Fibroblast of upper back skin (primary cell): ENCODE data around the gene RNF138.
"Not testable (repeated sequence)": the region's sequence is repeated elsewhere in the genome, so short reads cannot be mapped to it uniquely, and the experiment has no call there.

Experiments
- DNase-seq: peaks from one replicate; pipeline ENCODE4 v3.0.0-alpha.2; 2013

The RNF138 gene, protein sequence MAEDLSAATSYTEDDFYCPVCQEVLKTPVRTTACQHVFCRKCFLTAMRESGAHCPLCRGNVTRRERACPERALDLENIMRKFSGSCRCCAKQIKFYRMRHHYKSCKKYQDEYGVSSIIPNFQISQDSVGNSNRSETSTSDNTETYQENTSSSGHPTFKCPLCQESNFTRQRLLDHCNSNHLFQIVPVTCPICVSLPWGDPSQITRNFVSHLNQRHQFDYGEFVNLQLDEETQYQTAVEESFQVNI

DNA sequence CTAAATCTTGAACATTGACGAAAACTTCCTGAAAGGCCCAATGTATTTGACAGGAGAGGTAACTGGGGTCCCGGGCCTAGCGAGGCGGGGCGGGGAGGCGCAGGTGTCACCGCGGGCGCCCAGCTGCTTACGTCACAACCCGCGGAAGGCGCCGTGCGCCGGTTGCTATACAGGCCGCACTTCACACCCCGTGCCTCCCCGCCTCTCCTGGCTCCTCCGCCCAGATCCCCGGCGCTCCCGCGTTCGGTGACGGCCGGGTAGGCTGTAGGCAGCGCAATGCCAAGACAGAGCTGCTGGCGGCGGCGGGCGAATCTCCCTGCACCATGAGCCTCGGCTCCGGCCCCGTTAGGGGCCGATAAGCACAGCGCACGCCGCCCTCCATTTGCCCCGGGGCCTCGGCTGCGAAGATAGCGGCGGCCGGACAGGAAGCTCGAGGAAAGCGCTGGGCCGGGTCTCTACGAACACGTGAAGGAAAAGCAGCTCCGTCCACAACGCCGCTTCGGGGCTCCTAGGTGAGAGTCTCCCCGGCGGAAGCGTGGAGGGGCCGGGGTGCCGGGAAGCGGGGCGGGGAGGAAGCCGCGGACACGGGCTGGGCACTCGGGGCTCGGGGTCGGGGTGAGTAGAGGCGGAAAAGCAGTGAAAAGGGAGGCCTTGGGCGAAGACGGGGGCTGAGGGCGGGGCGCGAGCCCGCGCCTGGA lies at the start of gene RNF138:
Gene RNF138, plus strand, starts transcription at position 151 of the 698 bp plus-strand sequence. CDS start 903 bp downstream, outside the sequence.
- peak; percentile 76 for DNase-seq

DNA sequence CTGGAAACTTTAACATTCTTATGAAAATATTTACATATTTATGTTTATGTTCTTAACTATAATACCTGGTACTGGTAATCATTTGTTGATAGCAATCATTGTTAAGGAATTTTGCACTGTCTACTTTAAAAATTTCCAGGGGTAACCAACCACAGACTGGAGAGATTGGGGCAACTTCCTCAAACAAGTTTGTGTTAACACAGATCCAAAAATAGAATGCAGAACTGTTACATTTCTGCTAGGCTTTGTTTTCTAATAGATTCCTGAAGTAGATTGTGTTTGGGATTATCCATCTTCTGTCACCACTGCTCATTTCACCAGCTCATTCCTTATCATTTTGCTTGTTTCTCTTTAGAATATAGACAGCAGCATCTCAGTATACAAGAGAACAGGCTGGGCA lies 49.3 kb upstream of the RNF138 start:
- no peak for DNase-seq

DNA sequence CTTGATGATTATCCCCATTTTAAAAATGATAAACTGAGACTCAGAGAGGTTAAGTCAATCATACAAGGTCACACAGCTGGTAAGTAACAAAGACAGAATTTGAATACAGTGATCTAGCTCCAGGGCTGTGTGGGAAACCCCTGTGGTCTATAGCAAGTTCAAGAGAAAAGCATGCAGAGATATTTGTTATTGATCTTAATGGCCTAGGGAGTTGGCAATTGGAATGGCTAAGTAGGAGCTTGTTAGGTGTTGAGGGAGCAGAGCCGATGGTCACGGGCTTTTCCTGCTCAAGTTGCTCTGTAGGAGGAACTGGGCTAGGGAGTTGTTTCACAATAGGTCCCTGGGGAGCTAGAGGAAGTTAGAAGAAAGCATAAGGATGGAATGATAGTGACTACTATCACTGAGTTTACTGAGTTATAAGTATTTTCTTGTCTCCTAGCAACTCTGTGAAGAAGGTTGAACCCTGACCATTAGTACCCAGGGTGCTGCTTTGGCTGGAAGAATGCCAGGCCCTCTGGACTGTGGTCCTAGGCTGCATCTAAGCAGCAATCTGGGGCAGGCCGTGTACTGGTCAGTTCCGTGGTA lies 43.1 kb upstream of the RNF138 start:
- peak; percentile 54 for DNase-seq

DNA sequence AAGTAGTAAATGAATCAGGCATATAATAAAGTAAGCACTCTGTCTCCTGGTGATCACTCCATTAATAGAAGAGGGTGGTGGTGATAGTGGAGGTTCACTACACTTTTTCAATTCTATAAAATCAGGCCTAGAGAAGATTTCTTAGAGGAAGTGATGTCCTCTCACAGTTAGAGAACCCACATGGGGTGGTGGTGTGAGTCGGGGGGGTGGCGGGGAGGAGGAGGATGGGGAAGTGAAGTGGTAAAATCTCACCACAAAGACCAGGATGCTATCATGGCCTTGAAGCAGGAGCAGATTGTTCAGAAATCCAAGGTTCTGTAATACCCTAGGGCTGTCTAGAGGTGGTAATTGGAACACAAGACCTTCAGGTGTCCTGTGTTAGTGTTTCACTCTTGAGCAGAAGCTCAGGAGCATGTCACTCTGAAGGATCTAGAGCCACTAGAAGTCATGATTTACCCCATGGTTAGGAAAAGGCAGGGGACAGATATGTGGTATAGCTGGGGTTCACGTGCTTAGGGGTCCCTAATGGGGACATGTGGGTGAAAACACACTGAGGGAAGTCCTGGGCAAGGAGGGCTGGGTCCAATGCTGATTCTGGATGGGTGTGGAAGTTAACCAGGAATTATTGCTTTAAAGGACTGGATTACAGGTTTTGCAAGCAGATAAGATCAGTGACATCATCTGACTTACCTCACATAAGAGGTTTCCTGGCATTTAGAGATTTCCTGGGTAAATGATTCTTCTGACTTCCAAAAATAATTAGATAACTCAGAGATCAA lies 42.1 kb upstream of the RNF138 start:
- peak; percentile 1 for DNase-seq

DNA sequence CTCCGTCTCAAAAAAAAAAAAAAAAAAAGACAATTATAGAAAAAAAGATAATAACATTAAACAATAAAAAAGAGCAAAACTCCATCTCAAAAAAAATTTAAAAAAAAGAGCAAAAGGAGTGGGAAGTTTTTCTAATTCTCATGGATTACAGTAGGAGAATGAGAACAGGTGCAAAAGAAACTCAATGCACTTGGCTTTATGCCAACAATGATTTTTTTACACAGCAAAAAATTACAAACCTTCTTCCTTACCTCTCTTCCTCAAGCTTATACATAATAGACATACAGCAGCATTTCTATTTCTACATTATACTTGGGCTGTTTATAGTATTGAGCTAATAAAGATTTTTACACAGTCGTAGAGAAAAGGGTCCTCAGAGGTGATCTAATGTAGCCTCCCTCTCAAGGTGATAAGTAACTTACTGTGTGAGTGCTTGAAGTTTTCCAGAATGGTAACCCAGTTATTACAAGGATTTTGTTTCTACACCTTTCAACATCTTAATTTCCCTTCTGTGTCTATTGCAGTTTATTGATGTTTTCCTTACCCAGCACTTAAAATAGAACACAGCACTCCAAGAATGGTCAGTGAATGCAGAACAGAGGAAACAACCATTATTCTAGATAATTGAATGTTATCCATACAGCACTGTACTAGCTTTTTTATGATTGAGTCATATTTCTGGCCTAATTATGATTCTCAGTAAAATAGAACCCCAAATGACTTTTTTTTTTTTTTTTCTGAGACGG lies 34.9 kb upstream of the RNF138 start:
- no peak for DNase-seq

DNA sequence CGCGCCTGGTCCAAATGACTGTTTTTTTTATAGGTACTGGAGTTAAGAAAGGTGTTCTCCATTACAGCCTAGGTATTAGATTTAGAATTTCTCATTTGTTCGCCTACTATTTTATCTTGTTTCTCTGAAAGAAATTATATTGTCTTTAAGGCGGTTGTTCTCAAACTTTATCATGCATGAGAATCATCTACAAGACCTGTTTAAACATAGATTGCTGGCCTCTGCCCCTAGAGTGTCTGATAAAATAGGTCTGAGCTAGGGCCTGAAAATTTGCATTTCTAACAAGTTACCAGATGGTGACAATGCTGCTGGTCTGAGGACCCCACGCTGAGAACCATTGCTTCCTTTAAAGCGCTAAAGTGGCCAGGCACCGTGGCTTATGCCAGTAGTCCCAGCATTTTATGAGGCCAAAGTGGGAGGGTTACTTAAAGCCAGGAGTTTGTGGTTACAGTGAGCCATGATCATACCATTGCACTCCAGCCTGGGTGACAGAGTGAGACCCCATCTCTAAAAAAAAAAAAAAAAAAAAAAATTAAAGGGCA lies 34.0 kb upstream of the RNF138 start:
- no peak for DNase-seq

DNA sequence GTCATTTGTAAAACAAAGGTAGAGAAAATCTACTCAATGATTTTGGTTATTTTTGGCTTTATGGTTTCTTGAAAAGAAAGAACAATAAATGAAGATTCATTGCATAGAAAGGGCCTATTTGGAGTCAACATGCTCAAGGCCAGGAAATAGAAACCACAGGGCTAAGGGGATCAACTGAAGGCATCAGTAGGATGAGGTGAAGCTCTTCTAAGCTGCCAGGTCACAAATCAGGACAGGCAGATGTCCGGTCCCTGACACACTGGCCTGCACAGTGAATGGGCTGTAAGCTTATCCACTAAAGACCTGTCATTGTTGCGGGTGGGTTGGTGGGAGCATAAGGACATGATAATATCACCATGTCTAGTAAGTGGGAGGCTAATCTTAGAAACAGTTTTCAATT lies 31.6 kb upstream of the RNF138 start:
- DNase-seq: no peak

DNA sequence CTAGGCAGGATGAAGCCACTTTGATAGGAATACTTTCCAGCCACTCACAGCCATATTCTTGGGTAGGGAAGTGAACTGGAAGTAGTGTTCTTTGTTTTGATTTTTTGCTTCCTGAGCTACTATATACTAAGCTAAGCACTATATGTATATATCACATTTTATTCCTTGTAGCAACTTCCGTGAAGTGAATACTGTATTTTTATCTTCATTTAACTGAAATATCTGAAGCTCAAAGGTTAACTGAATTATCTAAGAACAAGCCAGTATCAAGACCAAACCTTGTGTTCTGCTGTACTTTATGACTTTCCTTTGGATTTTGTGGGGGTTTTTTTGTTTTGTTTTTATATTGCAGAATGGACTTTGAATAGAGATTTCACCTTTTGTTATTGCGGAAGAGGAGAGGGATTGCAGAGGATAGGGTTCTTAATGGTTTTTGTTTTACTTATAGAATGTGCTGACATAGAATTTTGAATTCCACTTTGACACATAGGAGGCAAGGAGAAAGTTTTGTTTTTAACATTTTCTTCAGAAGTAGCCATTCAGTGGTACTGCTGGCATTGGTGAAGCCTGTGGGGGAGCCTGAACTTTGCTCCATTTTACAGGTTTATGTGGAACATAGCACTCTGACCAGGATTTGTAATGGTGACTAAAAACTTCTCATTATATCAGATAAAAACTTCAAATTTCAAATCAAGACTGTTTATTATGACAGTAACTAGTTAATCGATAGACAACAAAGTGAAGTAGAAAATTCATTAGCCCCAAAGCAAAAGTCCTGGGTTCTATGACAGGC lies 24.1 kb upstream of the RNF138 start:
- DNase-seq: no peak

DNA sequence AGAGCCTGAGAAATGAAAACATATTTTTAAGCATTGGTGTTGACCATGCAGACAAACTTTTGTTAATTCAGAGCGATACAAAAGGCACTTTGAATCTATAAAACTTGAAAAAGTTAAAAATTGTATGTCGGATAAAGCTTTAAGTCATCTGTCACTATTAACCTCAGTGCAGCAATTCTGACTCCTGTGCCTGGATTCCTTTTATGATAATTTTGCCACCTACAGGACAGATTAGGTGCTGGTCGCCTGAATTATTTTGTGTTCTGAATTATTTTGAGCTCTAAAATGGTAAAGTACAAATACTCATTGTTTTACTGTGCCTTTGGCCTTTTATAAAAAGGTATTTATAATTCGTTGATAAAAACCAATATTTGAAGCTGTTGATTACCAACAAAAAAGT lies 19.4 kb upstream of the RNF138 start:
- DNase-seq: no peak

DNA sequence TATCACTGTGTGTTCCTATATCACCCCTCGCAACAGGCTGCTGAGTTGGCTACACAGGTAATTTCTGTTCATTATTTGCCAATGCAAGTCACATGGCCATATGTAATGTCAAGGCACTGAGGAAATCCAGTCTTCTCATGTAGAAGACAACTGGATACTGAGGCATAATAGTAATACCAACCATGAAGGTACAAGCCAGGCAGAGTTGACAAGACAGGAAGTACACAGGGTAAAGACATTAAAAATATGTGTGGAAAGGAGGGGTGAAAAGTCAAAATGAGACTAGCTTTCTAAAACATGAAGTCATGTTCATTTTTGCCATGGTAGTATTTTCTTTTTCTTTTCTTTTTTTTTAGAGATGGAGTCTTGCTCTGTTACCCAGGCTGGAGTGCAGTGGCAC lies 17.5 kb upstream of the RNF138 start:
- DNase-seq: no peak

DNA sequence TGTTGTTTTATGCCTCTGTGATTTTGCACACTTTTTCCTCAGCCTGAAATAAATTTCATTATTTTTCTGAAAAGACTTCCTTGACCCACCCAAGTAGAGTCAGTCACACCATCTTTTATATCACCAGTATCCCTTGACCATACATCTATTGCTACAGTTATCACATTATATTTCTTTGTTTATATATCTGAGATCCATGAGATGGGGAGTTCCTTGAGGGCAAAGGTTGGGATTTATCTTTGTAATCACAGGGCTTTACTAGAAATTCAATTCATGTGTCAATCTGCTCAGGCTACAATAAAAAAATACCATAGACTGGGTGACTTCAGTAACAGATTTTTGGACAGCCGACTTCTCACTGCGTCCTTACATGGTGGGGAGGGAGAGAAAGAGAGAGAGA lies 12.8 kb upstream of the RNF138 start:
- no peak for DNase-seq

DNA sequence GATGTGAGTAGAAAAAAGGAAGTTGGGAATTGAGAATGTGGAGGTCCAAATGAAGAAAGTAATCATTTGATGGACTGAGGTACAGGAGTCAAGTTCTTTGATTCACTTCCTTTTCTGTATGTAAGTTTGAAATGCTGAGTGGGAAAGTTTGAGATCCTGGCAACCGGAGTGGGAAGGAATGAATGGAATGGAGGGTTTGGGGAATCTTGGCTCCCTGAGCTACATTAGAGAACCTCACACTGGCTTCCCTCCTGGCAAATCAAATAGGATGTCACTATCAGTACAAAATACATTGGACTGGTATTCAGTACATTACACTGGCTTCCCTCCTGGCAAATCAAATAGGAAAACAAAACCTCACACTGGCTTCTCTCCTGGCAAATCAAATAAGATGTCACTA lies 9.8 kb upstream of the RNF138 start:
- peak; percentile 47 for DNase-seq

DNA sequence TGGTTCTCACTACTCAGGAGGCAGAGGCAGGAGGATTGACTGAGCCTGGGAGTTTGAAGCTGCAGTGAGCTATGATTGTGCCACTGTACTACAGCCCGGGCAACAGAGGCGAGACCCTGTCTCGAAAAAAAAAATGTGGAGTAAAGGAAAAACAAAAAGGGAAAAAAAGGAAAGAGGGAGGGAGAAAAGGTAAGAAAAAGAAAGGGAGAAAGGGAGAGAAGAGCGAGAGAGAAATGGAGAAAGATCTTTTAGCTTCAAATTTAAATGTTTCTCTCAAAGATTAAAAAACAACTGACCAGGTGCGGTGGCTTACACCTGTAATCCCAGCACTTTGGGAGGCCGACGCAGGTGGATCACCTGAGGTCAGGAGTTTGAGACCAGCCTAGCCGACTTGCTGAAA lies 7.9 kb upstream of the RNF138 start:
- DNase-seq: no peak

DNA sequence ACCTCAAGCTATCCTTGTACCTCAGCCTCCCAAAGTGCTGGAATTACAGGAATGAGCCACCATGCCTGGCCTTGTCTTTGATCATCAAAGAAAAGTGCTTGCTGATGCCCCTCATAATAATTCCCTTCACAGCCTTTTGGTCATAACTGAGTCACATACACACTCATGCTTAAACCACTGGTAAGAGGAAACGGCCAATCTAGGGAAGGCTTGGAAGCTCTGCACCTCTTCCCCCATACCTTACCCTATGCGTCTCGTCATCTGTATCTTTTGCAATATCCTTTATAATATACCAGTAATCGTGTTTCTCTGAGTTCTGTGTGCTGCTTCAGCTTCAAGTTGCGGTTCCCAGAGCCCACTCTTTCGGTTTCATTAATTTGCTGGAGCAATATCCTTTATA lies 4.8 kb upstream of the RNF138 start:
- DNase-seq: peak; percentile 47

DNA sequence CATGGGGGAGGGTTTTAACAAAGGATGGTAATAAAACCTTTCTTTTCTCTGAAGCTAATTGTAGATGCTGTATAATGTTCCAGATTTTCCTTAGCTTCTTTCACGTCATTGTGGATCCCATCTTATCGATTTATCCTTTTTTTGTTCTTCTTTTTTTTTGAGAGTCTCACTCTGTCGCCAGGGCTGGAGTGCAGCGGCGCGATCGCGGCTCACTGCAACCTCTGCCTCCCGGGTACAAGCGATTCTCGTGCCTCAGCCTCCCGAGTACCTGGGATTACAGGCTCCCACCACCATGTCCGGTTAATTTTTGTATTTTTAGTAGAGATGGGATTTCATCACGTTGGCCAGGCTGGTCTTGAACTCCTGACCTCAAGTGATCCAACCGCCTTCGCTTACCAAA lies 843 bp upstream of the RNF138 start:
- not testable (repeated sequence) for DNase-seq

DNA sequence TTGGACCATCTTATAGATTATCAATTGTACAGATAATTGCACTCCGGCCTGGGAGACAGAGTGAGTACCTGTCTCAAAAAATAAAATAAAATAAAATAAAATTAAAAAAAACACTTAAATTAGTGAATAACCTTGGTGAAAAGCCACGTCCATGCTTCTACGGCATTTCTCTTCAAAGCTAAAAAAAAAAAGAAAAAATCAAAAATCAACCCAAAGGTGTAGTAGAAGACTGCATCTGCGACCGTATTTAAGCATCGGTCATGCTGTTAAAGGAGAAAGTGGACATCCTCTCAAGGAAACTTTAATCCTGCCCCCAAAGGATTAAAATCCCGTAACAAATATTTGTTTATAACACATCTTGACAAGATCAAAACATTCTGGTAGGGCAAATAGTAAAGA lies 350 bp upstream of the RNF138 start:
- no peak for DNase-seq

DNA sequence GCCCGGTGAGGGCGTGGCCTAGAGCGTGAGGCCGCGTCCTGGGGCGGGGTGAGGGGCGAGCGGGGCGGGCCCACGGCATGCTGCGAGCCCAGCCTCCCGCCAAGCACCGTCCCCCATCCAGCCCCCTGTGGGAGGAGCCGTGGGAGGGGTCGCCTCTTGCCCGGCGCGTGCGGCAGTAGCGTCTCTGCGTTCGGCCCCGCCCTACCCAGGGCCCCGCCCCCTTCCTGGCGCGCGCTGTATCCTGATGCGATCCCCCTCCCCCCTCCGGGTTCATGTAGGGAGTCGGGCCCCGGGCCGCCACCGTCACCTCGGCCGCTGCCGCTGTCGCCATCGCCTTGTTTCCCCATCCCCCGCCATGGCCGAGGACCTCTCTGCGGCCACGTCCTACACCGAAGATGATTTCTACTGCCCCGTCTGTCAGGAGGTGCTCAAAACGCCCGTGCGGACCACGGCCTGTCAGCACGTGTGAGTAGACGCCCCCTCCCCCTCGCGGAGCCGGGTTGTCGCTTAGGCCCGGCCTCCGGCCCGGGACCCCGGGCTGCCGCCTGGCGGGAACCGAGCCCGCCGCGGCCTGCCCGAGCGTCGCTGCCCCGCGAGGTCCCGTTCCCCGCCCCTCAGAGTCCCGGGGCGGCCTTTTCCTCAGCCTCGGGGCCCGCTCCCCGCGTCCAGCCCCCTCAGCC lies 888 bp downstream of the RNF138 start:
- DNase-seq: peak; percentile 97

DNA sequence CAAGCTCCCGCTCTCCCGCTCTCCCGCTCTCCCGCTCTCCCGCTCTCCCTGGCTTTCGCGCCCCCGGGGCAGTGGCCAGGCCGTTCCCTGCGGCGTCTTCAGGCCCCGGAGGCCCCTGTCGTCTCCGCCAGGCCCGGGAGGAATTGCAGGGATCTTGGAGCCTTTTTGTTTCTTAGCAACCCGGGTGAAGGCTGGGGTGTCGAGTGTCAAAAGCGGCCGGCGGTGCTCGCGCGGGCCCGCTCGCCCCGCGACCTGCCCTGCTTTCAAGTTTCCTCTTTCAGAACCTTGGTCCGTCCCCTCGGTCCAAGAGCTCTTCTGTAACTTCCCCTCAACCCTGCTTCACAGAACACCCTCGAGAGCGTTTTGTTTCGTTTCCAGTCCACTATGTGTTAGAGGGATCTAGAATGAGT lies 1.4 kb downstream of the RNF138 start:
- peak; percentile 47 for DNase-seq

DNA sequence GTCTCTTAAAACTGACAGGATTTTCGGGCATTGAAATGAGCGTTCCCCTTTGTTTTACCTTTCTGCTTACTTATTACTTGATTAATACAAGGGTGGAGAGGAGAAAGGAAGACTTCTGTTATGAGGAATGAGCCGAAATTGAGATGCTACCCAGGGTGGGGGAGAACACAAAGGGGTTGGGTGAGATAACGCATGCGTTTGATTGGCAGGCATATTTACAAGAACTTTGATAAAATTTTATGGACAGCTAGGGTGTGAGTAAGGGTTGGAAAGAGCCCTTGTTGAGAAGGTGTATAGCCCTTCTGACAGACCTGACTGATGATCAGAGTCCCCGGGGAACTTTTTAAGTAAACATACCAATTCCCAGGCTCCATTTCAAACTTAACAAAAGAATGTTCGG lies 1.8 kb downstream of the RNF138 start:
- DNase-seq: peak; percentile 1

DNA sequence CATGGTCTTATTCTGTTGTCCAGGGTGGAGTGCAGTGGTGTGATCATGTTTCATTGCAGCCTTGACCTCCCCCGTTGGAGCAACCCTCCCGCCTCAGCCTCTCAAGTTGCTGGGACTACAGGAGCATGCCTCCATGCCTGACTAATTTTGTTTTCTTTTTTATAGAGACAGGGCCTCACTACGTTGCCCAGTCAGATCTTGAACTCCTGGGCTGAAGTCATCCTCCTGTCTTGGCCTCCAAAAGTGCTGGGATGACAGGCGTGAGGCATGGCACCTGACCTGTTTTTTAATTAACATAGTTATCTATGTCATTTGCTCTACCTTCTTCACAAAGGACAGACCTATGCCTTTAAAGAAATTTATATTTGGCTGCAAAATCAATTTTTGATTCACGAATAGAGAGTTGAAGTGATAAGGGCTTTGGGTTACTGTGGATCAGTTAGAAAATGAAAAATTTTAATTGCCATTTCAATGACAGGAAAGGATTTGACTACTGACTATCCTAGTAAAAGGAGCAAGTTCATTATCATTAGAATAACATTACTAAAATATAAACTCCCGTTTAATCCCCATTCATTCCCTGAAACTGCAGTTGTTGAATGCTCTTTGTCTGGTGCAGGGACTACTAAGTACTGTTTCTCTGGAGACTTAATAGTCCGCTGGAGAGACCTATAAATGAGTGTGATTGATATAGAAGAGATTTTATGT lies 3.7 kb downstream of the RNF138 start:
- no peak for DNase-seq

DNA sequence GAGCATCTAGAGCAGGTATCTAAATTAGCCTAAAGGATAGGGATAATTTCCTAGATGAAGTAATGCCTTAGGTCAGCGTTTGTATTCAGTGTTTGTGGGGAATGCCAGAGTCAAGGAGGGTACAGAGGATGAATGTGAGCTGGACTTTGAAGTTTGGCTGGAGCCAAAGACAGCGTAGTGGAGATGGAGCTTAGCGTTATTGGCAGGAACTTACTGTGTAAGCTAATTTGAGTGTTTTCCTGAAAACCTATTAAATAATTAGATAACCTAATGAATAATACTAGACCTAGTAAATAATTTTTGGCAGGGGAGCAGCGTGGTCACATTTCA lies 4.2 kb downstream of the RNF138 start:
- no peak for DNase-seq
